Tibial artery (tissue), 4 donors: ENCODE measurements around the gene HSBP1L1.

Source experiments
- DNase-seq, 2 donors: peaks; one replicate each; pipeline ENCODE4 v3.0.0-alpha.2; 2019
- H3K27ac ChIP-seq, 2 donors: fragments of 200-600 bp; sonication (generic) in 1 of 2; 1 replicate in 1 of 2; 2 replicates in 1 of 2; pipeline ENCODE4 v1.5.1; 2018 to 2019; ENCODE audit warnings: mild to moderate bottlenecking in 1 of 2
- H3K27me3 ChIP-seq, 2 donors: fragments of 200-600 bp; sonication (generic) in 1 of 2; one replicate each; pipeline versions ENCODE4 v1.5.1 to v1.6.0; 2016 to 2019
- H3K36me3 ChIP-seq, 3 donors: fragments of 200-600 bp; sonication (generic) in 2 of 3; one replicate each; pipeline ENCODE4 v1.5.1; 2016 to 2019; ENCODE audit warnings: mild to moderate bottlenecking in 2 of 3
- H3K4me1 ChIP-seq, 4 donors: fragments of 200-600 bp; sonication (generic) in 2 of 4; 1 replicate in 3 of 4; 2 replicates in 1 of 4; pipeline ENCODE4 v1.5.1; 2016 to 2019
- H3K4me3 ChIP-seq, 2 donors: fragments of 200-600 bp; sonication (generic) in 1 of 2; 1 replicate in 1 of 2; 2 replicates in 1 of 2; pipeline ENCODE4 v1.5.1; 2018 to 2019; ENCODE audit warnings: mild to moderate bottlenecking in 2 of 2
- H3K9me3 ChIP-seq, 3 donors: fragments of 200-600 bp; sonication (generic) in 1 of 3; one replicate each; pipeline ENCODE4 v1.5.1; 2016 to 2019
- intact Hi-C: fragments of 100-400 bp; cut with DNase I; formaldehyde crosslinking; loops from one replicate; pipeline ENCODE4 v1.15.0; 2023; ENCODE audit warnings: low total_unique reads
- TF ChIP-seq, protein P1 (sequence below), 2 experiments: fragments of 200-600 bp in 1 of 2; fragments of 450-650 bp in 1 of 2; IDR thresholded peaks; one replicate each; pipeline ENCODE4 v1.5.1; 2017 to 2019; ENCODE audit warnings: antibody characterized with exemption in 2 of 2, mild to moderate bottlenecking in 1 of 2, moderate library complexity in 1 of 2

Gene HSBP1L1

DNA sequence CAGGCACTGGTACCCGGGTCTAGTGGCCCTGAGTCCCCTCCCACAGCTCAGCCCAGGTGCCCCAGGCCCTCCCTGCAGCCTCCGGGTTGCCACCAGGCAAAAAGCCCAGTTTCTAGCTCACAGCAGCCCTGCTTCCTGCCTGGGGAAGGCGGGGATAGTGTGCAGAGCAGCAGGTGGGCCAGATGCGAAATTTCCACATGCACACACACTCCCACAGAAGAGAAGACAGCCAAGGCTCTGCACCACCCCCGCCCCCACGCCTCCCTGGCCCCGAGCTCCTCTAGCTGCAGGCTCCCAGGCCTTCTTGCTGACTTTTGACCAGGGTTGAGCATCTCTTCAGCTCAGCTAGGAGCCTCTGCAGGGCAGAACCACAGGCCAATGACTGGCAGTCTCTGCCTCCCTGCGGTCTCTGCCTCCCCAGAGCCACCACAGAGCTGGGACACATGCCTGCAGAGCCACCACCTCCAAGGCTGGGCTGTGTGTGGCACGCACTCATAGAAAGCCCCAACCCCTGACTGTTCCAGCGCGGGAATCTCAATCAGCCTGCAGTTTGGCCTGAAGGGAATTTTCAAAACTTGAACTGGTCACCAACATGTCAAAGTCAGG is 20.2 kb upstream of the HSBP1L1 start:
- intact Hi-C loops = no loop called here
- peaks cover 5 to 40% (median 38%) of the 10 kb centered on the region in 3 donors for H3K36me3 ChIP-seq
- H3K4me1 ChIP-seq = peaks cover 0 to 54% (median 21%) of the 10 kb centered on the region in 4 donors
- TF ChIP-seq, protein P1, sequence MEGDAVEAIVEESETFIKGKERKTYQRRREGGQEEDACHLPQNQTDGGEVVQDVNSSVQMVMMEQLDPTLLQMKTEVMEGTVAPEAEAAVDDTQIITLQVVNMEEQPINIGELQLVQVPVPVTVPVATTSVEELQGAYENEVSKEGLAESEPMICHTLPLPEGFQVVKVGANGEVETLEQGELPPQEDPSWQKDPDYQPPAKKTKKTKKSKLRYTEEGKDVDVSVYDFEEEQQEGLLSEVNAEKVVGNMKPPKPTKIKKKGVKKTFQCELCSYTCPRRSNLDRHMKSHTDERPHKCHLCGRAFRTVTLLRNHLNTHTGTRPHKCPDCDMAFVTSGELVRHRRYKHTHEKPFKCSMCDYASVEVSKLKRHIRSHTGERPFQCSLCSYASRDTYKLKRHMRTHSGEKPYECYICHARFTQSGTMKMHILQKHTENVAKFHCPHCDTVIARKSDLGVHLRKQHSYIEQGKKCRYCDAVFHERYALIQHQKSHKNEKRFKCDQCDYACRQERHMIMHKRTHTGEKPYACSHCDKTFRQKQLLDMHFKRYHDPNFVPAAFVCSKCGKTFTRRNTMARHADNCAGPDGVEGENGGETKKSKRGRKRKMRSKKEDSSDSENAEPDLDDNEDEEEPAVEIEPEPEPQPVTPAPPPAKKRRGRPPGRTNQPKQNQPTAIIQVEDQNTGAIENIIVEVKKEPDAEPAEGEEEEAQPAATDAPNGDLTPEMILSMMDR (IDR thresholded peaks at IDR 0.05) = no peak
- no peak for DNase-seq
- H3K27me3 ChIP-seq = no peaks in the 10 kb centered on the region
- H3K4me3 ChIP-seq = no peak overlapping the region
- H3K9me3 ChIP-seq = no peaks in the 10 kb centered on the region
- no peak overlapping the region for H3K27ac ChIP-seq

DNA sequence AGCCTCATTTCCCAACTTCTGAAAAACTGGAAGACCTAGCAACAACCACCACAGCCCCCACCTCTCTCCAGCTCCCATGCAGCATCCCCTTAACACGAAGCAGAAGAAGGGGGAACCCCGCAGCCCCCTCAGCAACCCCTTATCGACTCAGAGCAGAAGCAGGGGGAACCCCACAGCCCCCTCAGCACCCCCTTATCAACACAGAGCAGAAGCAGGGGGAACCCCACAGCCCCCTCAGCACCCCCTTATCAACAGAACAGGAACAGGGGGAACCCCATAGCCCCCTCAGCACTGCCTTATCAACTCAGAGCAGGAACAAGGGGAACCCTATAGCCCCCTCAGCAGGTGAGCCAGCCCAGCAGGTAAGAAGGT is 19.7 kb upstream of the HSBP1L1 start:
- peak in 1 of 2 donors; percentile 41 for DNase-seq
- intact Hi-C loops = no loop called here
- H3K4me3 ChIP-seq = no peak overlapping the region
- TF ChIP-seq, protein P1 (IDR thresholded peaks at IDR 0.05) = no peak
- no peaks in the 10 kb centered on the region for H3K27me3 ChIP-seq
- H3K9me3 ChIP-seq = no peaks in the 10 kb centered on the region
- H3K36me3 ChIP-seq = peaks cover 5 to 40% (median 35%) of the 10 kb centered on the region in 3 donors
- H3K4me1 ChIP-seq = peaks cover 0 to 59% (median 26%) of the 10 kb centered on the region in 4 donors
- H3K27ac ChIP-seq = no peak overlapping the region

DNA sequence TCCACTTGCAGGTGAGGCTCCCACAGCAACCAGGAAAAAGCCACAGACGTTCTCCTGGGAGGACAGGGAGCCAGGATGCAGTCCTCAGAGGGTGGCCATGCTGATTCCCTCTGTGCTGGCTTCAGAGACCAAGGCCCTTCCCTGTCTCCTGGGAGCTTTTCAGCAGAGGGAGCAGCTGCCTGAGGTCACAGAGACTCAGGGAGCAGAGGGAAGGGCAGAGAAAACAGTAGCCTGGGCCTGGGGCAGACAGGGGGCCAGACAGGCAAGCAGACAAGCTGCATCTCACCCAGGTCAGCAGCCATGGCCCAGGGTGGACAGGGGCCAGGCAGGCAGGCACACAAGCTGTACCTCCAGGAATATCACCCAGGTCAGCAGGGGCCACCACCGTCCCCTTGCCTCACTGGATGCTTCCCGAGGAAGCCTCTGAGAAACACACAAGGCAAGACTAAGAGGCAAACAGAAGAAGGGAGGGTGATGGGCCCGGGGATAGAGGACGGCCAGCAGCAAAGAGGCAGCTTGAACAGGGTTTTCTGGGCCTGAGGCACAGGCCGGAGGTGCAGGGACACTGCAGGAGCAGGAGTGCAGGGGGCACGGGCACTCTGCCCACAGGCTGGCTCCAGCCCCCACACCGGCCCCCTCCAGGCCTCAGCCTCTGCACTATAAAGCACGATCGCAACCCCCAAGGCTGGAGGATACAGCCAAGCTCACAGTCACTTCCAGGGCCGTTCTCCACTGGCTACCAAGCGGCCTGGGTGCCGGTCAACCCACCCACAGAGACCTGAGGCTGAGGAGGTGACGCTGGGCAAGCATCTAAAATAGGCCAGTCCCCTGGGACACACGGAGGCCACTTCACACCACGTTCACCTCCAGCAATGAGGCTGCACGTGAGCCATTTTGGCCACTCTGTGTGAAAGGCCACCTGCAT is 19.1 kb upstream of the HSBP1L1 start:
- DNase-seq = peak in 1 of 2 donors; percentile 46
- Histone ChIP-seq H3K9me3 (no peaks in the 10 kb centered on the region), H3K27me3 (no peaks in the 10 kb centered on the region), H3K27ac (no peak overlapping the region), H3K36me3 (peaks cover 5 to 35% (median 29%) of the 10 kb centered on the region in 3 donors), H3K4me1 (peaks cover 5 to 66% (median 33%) of the 10 kb centered on the region in 4 donors), H3K4me3 (no peak overlapping the region)
- TF ChIP-seq, protein P1 (IDR thresholded peaks at IDR 0.05) = no peak
- intact Hi-C loops = no loop called here

DNA sequence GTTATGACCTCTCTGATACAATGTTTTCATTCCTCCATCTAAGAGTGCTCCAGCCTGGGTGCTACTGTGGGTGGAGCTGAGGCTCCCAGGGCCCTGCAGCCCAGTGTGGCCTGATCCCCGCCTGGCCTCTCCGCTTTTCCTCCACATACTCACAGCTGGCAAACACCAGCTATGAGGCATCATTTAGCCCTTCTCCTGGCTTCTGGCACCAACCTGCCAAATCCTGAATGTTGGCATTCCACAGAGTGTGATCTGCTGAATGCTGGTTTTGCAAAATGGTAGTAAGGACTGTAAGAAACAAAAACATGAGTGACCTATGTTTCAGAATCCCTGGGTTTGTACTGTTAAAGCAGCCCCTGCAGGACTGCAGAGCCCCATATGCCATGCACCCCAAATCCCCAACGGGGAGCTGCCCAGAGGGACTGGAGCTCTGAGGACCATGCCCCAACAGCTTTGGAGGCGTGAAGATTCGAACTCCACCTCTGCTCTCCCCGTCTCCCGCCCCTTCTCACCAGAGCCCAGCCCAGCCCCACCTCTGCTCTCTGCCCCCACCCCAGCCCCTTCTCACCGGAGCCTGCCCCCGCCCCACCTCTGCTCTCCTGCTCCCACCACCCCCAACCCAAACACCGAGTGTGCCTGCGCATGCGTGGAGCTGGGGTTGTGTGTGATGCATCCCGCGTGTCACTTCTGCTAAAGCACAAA is 17.2 kb upstream of the HSBP1L1 start:
- no peaks in the 10 kb centered on the region for H3K9me3 ChIP-seq
- H3K4me3 ChIP-seq = no peak overlapping the region
- no peak overlapping the region for H3K27ac ChIP-seq
- TF ChIP-seq, protein P1 (IDR thresholded peaks at IDR 0.05) = no peak
- peak in 1 of 2 donors; percentile 19 for DNase-seq
- peaks cover 7 to 72% (median 39%) of the 10 kb centered on the region in 4 donors for H3K4me1 ChIP-seq
- H3K36me3 ChIP-seq = peaks cover 5 to 17% (median 11%) of the 10 kb centered on the region in 3 donors
- intact Hi-C loops = no loop called here
- H3K27me3 ChIP-seq = no peaks in the 10 kb centered on the region

DNA sequence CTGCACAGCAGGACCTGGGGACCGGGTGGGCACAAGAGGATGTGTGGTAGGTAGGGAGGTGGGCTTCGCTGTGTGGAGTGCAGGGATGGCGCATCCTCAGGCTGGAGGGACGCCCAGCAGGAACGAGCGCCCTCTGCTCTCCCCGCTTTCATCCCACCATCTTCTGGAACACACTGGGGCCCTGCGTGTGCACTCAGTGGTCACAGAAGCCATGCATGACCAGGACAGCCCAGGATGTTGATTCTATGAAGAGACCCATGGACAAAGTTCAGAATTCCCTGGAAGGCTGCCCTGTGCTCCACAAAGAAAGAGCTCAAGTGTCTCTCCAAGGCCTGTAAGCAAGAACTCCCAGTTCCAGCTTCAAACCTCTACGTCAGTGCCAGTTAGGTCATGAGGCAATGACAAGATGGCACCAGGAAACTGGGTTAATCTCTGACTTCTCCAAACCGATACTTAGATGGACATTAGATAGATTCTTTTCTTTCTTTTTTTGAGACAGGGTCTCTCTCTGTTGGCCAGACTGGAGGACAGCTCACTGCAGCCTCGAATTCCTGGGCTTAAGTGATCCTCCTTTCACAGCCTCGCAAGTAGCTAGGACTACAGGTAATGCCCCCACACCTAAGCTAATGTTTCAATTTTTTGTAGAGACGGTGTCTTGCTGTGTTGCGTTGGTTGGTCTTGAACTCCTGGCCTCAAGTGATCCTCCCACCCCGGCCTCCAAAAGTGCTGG is 16.4 kb upstream of the HSBP1L1 start:
- intact Hi-C loops = no loop called here
- TF ChIP-seq, protein P1 (IDR thresholded peaks at IDR 0.05) = no peak
- no peak overlapping the region for H3K27ac ChIP-seq
- H3K4me3 ChIP-seq = no peak overlapping the region
- no peak for DNase-seq
- H3K9me3 ChIP-seq = no peaks in the 10 kb centered on the region
- H3K27me3 ChIP-seq = no peaks in the 10 kb centered on the region
- H3K4me1 ChIP-seq = peaks cover 7 to 73% (median 42%) of the 10 kb centered on the region in 4 donors
- H3K36me3 ChIP-seq = peaks cover 0 to 9% (median 2%) of the 10 kb centered on the region in 3 donors
